HCT116 (cell line): Measurements from ENCODE around the gene SVIL. TPM values are rescaled to one million over a fixed set of nuclear protein-coding genes. Genes with fewer than 3 reads are reported as not detected.

ENCODE experiments used
- ATAC-seq: fragments of 200-7000 bp; cut with Tn5 transposase; 2 replicates; pipeline ENCODE4 v1.9.1; 2020; ENCODE audit warnings: mild to moderate bottlenecking, moderate library complexity
- BruUV-seq: library from RNA; stranded (reverse); fragments of 400-500 nt; replicated peaks from 2 replicates; lab custom pipeline; 2021; lab: Mats Ljungman, UMichigan
- CTCF ChIA-PET: fragments of 300-600 bp; sonication (Branson Sonifier 250); formaldehyde crosslinking; loops from one replicate; lab custom pipeline; 2021; ENCODE audit warnings: antibody characterized with exemption; lab: Charles Lee
- POLR2A ChIA-PET: fragments of 300-600, 350-600 bp; sonication (Branson Sonifier 250); formaldehyde crosslinking; loops from one replicate; lab custom pipeline; 2021; ENCODE audit warnings: antibody characterized with exemption; lab: Charles Lee
- RAD21 ChIA-PET, 2 experiments: fragments of 300-600 bp; sonication (Branson Sonifier 250); formaldehyde crosslinking; loops; one replicate each; lab custom pipeline; 2023; ENCODE audit warnings: low total read pairs in 2 of 2; ENCODE audit not compliant: uncharacterized antibody in 2 of 2, unreplicated experiment in 2 of 2, low non-redundant PET in 1 of 2; lab: Charles Lee
- DNase-seq: peaks from one replicate; pipeline ENCODE4 v3.0.0-alpha.2; 2010; ENCODE audit warnings: low read depth, low spot score
- H2AFZ ChIP-seq: fragments of 200-600 bp; shearing (Covaris generic), sonication (generic); 2 replicates; pipeline ENCODE4 v1.6.1; 2017; ENCODE audit warnings: low read depth, mixed run types, mixed read lengths, antibody characterized with exemption, low read length; ENCODE audit not compliant: poor library complexity, severe bottlenecking
- H3K27ac ChIP-seq: 2 replicates; pipeline ENCODE4 v1.5.1; 2012; ENCODE audit warnings: low read depth, low read length
- H3K27me3 ChIP-seq: fragments of 200-600 bp; sonication (generic); 2 replicates; pipeline ENCODE4 v1.6.1; 2016; ENCODE audit warnings: mixed run types, low read length, mixed read lengths; ENCODE audit not compliant: insufficient read depth
- H3K36me3 ChIP-seq, 2 experiments: fragments of 200-500 bp in 1 of 2; fragments of 200-600 bp in 1 of 2; sonication (Bioruptor generic) in 1 of 2; sonication (generic) in 1 of 2; 2 replicates each; pipeline versions ENCODE4 v1.5.1 to v1.6.1; 2014 to 2016; ENCODE audit warnings: low read length in 2 of 2, inconsistent platforms in 1 of 2, mixed read lengths in 1 of 2, mixed run types in 1 of 2; ENCODE audit not compliant: insufficient read depth in 2 of 2, control insufficient read depth in 1 of 2
- H3K4me1 ChIP-seq, 2 experiments: fragments of 200-600 bp in 1 of 2; sonication (generic) in 1 of 2; 2 replicates each; pipeline versions ENCODE4 v1.5.1 to v1.6.1; 2012 to 2017; ENCODE audit warnings: low read length in 2 of 2, inconsistent platforms in 1 of 2, mild to moderate bottlenecking in 1 of 2, mixed read lengths in 1 of 2, mixed run types in 1 of 2, moderate library complexity in 1 of 2; ENCODE audit not compliant: insufficient read depth in 2 of 2, control insufficient read depth in 1 of 2
- H3K4me2 ChIP-seq: fragments of 200-600 bp; sonication (generic); 2 replicates; pipeline ENCODE4 v1.6.1; 2017; ENCODE audit warnings: mixed run types, low read length, mixed read lengths
- H3K4me3 ChIP-seq, 2 experiments: fragments of 200-600 bp in 1 of 2; sonication (generic) in 1 of 2; replicated peaks in 1 of 2; 2 replicates each; pipeline ENCODE4 v1.5.1; 2011 to 2016; ENCODE audit warnings: low read length in 2 of 2, control low read depth in 1 of 2, low read depth in 1 of 2, mild to moderate bottlenecking in 1 of 2, mixed read lengths in 1 of 2, mixed run types in 1 of 2
- H3K79me2 ChIP-seq: fragments of 200-600 bp; sonication (generic); 2 replicates; pipeline ENCODE4 v1.6.1; 2017; ENCODE audit warnings: mild to moderate bottlenecking, mixed run types, low read length, moderate library complexity, mixed read lengths; ENCODE audit not compliant: insufficient read depth
- H3K9ac ChIP-seq: fragments of 200-600 bp; sonication (generic); 2 replicates; pipeline ENCODE4 v1.6.1; 2016; ENCODE audit warnings: low read length, mixed read lengths
- H3K9me2 ChIP-seq: fragments of 200-600 bp; sonication (generic), shearing (Covaris generic); 2 replicates; pipeline ENCODE4 v1.6.1; 2017; ENCODE audit warnings: mixed run types, mild to moderate bottlenecking, moderate library complexity; ENCODE audit not compliant: insufficient read depth
- H3K9me3 ChIP-seq, 2 experiments: fragments of 200-500 bp in 1 of 2; fragments of 200-600 bp in 1 of 2; sonication (Bioruptor generic) in 1 of 2; sonication (generic) in 1 of 2; 2 replicates each; pipeline ENCODE4 v1.6.1; 2014 to 2017; ENCODE audit warnings: low read length in 2 of 2, mixed read lengths in 2 of 2, inconsistent platforms in 1 of 2, low read depth in 1 of 2, mild to moderate bottlenecking in 1 of 2, mixed run types in 1 of 2, moderate library complexity in 1 of 2; ENCODE audit not compliant: control insufficient read depth in 1 of 2, insufficient read depth in 1 of 2
- H4K20me1 ChIP-seq: fragments of 200-600 bp; sonication (generic), shearing (Covaris generic); 2 replicates; pipeline ENCODE4 v1.6.1; 2017; ENCODE audit warnings: mixed run types, mild to moderate bottlenecking, moderate library complexity; ENCODE audit not compliant: insufficient read depth
- ATF3 ChIP-seq: IDR thresholded peaks from 2 replicates; pipeline ENCODE4 v1.6.1; 2012
- CBX3 ChIP-seq: IDR thresholded peaks from 2 replicates; pipeline ENCODE4 v1.6.1; 2012; ENCODE audit warnings: low read depth
- CEBPB ChIP-seq: IDR thresholded peaks from 2 replicates; pipeline ENCODE4 v1.6.1; 2012; ENCODE audit warnings: low read depth
- CTCF ChIP-seq, 3 experiments: fragments of 200-600 bp in 1 of 3; sonication (generic) in 1 of 3; IDR thresholded peaks in 2 of 3; conservative IDR thresholded peaks in 1 of 3; 2 replicates each; pipeline ENCODE4 v1.5.1; 2012 to 2017; ENCODE audit warnings: low read depth in 2 of 3, low read length in 2 of 3, antibody characterized with exemption in 1 of 3, borderline replicate concordance in 1 of 3, control low read depth in 1 of 3, mild to moderate bottlenecking in 1 of 3, mixed read lengths in 1 of 3, mixed run types in 1 of 3, moderate library complexity in 1 of 3; ENCODE audit not compliant: insufficient read depth in 1 of 3
- EGR1 ChIP-seq: IDR thresholded peaks from 2 replicates; pipeline ENCODE4 v1.6.1; 2012; ENCODE audit warnings: low read depth
- EZH2 ChIP-seq: fragments of 200-600 bp; sonication (generic); IDR thresholded peaks from 2 replicates; pipeline ENCODE4 v1.6.1; 2017; ENCODE audit warnings: antibody characterized with exemption, mixed run types
- FOSL1 ChIP-seq: IDR thresholded peaks from 2 replicates; pipeline ENCODE4 v1.6.1; 2012; ENCODE audit warnings: low read depth
- JUND ChIP-seq: IDR thresholded peaks from 2 replicates; pipeline ENCODE4 v1.6.1; 2012
- SP1 ChIP-seq: IDR thresholded peaks from 2 replicates; pipeline ENCODE4 v1.6.1; 2012; ENCODE audit warnings: low read depth
- TCF7L2 ChIP-seq: IDR thresholded peaks from 2 replicates; pipeline ENCODE4 v1.7.0; 2011; ENCODE audit warnings: borderline replicate concordance, inconsistent platforms; ENCODE audit not compliant: insufficient read depth, insufficient read length; ENCODE audit errors: extremely low read depth
- YY1 ChIP-seq: IDR thresholded peaks from 2 replicates; pipeline ENCODE4 v1.6.1; 2011; ENCODE audit warnings: low read length, low read depth, moderate library complexity, mild to moderate bottlenecking; ENCODE audit not compliant: insufficient replicate concordance; ENCODE audit errors: extremely low read depth
- ZBTB33 ChIP-seq: IDR thresholded peaks from 2 replicates; pipeline ENCODE4 v1.6.1; 2011; ENCODE audit warnings: mild to moderate bottlenecking, low read length, moderate library complexity; ENCODE audit not compliant: insufficient replicate concordance; ENCODE audit errors: extremely low read depth
- ZNF274 ChIP-seq: fragments of 200-500 bp; sonication (Bioruptor generic); IDR thresholded peaks from 2 replicates; pipeline ENCODE4 v1.6.1; 2014; ENCODE audit warnings: mild to moderate bottlenecking, low read depth, low read length, inconsistent platforms
- intact Hi-C: fragments of 100-400 bp; cut with micrococcal nuclease; formaldehyde crosslinking; loops from 2 replicates; pipeline ENCODE4 v1.10.0; 2022
- total RNA-seq: library from RNA; stranded (reverse); gene quantifications from one replicate; pipeline ENCODE4 v1.2.1, GENCODE V29; 2021; ENCODE audit not compliant: unreplicated experiment

SVIL gene
- total RNA-seq, 1 experiment from 2014 or later = 27.0 TPM

- Histone ChIP-seq H4K20me1 (no peaks in the 10 kb centered on the region), H3K79me2 (peaks cover 5% of the 10 kb centered on the region; the same call in 1 of the 2 replicates), H3K27me3 (no peaks in the 10 kb centered on the region), H2AFZ (no peak overlapping the region), H3K36me3 (no peaks in the 10 kb centered on the region), H3K4me1 (peaks cover 0 to 17% of the 10 kb centered on the region in 2 experiments; a peak in 2 of 4 replicates), H3K27ac (no peak overlapping the region; the same call in 1 of the 2 replicates), H3K4me3 (no peak overlapping the region), H3K9me2 (no peaks in the 10 kb centered on the region), H3K9me3 (no peaks in the 10 kb centered on the region), H3K9ac (no peak overlapping the region), H3K4me2 (no peak overlapping the region)
- DNase-seq = no peak
- BruUV-seq = no TSS peak
- RAD21 ChIA-PET = no interaction called here
- TF ChIP-seq CBX3 (no peak), TCF7L2 (no peak), CTCF (IDR thresholded peaks at IDR 0.05 in 2 of 3, conservative IDR thresholded peaks at IDR 0.05 in 1 of 3; ENCODE audit: borderline replicate concordance in 1 of 3, insufficient read depth in 1 of 3, low read depth in 2 of 3, low read length in 2 of 3) (no peak), ZBTB33 (no peak), SP1 (no peak), ATF3 (no peak), CEBPB (no peak), YY1 (no peak), EZH2 (no peak), ZNF274 (no peak), FOSL1 (no peak), EGR1 (no peak), JUND (no peak)
- intact Hi-C loops = no loop called here
- CTCF ChIA-PET = no interaction called here
- ATAC-seq = no peak
- POLR2A ChIA-PET = no interaction called here
These were observed 34.0 kb downstream of the SVIL start for GRCh38 chr10:29600821-29601220.
